HG02884 (cell line): ENCODE measurements around the gene FHIT.
A peak's percentile ranks its signal among the peaks of the same experiment; 100 is the strongest.

Experiments
- ATAC-seq: cut with Tn5 transposase; IDR thresholded peaks from one replicate; pipeline ENCODE4 v1.9.1; 2021; ENCODE audit warnings: mild to moderate bottlenecking, moderate library complexity; ENCODE audit not compliant: unreplicated experiment

FHIT gene

GRCh38 chr3:60659098-60659497 is 592.2 kb downstream of the FHIT start:
- ATAC-seq = no peak

GRCh38 chr3:60657972-60658371 is 593.3 kb downstream of the FHIT start:
- peak; percentile 94 for ATAC-seq

- ATAC-seq = no peak
These were observed 598.4 kb downstream of the FHIT start for GRCh38 chr3:60652829-60653228.

GRCh38 chr3:60651799-60652198 is 599.5 kb downstream of the FHIT start:
- ATAC-seq = no peak

DNA sequence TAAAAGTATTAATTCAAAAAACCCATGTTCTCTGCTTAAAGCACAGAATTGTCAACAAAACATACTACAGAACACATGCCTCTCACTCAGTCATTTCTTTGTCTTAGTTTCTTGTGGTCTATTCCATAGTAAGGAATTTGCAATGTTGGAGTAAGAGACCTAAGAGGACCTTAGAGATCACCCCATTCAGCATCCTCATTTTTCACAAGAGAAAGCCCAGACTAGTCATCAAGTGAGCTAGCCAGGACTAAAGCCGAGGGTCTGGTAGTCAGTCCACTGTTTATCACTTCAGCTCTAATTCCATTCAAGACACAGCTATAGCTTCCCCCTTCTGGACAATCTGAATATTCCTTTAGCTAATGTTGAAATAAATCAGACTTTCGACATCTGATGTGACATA is 601.1 kb downstream of the FHIT start:
- no peak for ATAC-seq

- no peak for ATAC-seq
These were observed 605.5 kb downstream of the FHIT start for GRCh38 chr3:60645801-60646200.

- no peak for ATAC-seq
These were observed 607.4 kb downstream of the FHIT start for GRCh38 chr3:60643831-60644230.

GRCh38 chr3:60641354-60641753 is 609.9 kb downstream of the FHIT start:
- ATAC-seq = no peak

DNA sequence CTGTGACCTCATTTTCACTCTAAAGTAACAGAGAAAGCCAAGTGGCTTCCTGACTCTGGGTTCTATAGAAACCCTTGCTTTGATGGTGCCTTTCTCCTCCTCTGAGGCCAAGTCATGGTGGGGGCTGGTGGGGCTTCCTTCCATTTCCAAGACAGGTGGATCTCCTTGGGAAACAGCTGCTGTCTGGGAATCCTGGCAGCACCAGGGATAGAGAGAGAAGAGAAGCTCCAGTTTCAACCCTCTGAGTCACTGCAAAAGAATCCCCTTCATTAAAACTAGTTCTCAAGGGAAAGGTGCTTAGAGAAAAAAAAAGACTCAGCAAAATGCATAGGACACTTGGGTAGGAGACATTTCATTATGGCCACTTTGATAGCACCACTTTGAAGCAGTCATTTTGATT is 614.4 kb downstream of the FHIT start:
- no peak for ATAC-seq

GRCh38 chr3:60633644-60634043 is 617.6 kb downstream of the FHIT start:
- ATAC-seq = no peak

GRCh38 chr3:60631509-60631908 is 619.7 kb downstream of the FHIT start:
- ATAC-seq = no peak

- no peak for ATAC-seq
These were observed 620.3 kb downstream of the FHIT start for GRCh38 chr3:60630953-60631352.

- no peak for ATAC-seq
These were observed 621.4 kb downstream of the FHIT start for GRCh38 chr3:60629816-60630215.

GRCh38 chr3:60622349-60622748 is 628.9 kb downstream of the FHIT start:
- ATAC-seq = no peak

- no peak for ATAC-seq
These were observed 634.1 kb downstream of the FHIT start for GRCh38 chr3:60617188-60617587.

DNA sequence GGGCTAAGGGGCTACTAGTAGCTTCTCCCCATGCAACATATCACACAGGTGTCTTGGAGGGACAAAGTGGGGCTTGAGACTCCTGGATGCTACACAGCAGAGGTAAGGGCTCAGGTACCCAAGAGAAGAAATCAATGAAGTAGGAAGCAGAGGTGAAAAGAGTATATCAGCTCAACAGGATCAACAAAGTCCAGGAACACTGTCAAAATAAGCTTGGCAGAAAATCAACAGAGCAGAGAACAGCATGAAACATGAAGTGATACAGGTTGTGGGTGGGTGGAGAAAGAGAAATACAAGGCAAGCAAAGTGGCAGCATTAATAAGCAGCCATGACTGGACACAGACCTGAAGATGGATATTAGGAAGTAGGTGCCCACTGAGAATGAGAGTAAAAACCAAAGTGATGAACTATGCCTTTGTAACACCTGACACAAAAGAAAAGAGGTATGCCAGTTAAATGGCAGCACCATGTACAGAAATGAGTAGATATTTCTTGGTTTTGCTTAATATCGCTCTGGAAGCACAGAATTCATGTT is 637.4 kb downstream of the FHIT start:
- ATAC-seq = no peak

DNA sequence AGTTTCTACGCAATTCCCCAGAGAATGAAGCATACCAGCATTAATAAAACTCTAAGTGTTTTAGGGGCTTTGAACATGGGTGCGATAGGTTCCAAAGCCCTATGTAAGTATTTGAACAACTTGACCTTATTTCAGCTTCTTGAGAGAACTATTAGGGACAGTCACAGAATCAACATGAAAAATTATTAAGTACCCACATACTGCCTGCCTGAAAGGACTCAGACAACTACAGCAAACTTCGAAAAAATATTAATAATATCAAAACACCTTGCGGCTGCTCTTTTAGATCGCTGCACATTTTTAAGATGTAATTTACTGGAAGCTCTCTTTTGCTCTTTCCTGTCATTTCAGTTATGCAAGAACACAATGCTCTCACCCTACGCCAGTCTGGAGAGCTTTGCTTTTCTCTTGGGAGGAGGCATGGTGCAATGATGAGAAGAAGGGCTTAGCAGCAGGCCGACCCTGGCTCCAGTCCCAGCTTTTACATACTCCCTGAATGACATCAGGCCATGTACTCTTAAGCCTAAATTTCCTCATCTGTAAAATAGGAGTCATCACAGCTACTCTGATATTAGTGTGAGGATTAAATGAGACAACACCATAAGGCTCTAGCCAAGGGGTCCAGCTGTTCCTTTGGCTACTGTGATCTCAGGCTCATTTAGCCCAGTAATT is 640.7 kb downstream of the FHIT start:
- no peak for ATAC-seq

- no peak for ATAC-seq
These were observed 641.8 kb downstream of the FHIT start for GRCh38 chr3:60609446-60609845.

DNA sequence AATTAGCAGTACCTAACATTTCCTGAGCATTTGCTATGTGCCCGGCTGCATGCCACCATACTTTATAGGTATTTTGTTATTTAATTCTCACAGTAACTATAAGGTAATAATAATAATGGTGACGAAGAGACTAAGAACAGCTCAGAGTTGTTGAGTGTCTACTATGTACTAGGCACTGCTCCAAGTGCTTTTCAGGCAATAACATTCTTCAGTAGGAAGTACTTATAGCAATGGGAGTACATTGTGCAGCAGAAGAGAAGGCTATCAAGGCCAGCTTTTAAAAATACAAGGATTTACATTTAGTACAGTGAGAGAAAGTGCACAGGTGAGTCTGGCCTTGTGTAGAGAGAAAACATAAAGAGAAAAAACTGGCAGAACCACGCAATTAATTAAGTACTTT is 647.4 kb downstream of the FHIT start:
- no peak for ATAC-seq

- ATAC-seq = no peak
These were observed 650.4 kb downstream of the FHIT start for GRCh38 chr3:60600848-60601247.

DNA sequence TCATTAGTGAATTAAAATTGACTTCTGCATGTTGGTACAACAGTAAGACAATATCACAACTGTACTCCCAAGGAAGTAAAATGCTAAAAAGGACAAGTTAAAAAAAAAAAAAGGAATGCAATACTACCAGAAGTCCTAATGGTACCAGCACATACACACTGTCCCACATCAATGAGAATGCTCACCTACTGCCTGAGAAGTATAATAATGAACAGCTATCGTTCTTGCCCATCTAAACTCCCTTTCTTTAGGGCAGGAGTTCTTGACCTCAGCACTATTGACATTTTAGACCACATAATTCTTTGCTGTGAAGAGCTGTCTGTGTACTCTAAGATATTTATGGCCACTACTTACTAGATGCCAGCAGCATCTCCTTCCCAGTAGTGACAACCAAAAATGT is 651.7 kb downstream of the FHIT start:
- no peak for ATAC-seq

DNA sequence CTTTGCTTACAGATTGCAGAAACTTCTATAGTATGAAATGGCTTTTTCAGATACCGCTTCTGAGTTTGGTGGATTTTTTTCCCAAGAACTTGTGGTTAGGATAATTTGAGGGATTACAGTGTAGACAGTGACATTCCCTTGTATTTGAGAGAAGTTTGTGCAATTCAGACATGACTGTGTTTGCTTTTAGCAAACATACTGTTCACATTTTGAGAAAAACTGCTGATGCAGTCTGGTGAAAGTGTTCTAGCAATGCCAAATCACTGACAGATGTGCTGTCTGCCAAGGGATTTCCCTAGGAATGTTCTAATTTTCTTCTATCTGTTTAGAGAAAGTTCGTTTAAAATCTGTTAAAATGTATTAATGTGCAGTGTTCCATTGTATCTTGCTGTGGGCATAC is 652.6 kb downstream of the FHIT start:
- no peak for ATAC-seq

- ATAC-seq = no peak
These were observed 657.2 kb downstream of the FHIT start for GRCh38 chr3:60594025-60594424.
